ENCODE data around the gene MYO1B.

- TF ChIP-seq CTCF (optimal IDR thresholded peaks at IDR 0.05 in 1 of 3, IDR thresholded peaks at IDR 0.05 in 1 of 3, conservative IDR thresholded peaks at IDR 0.05 in 1 of 3; ENCODE audit: extremely low read depth in 1 of 3, insufficient read depth in 2 of 3, low read length in 3 of 3) (no peak), EZH2 (IDR thresholded peaks at IDR 0.05; ENCODE audit: low read length) (no peak)
These were observed 98.7 kb downstream of the MYO1B start for GRCh38 chr2:191343796-191344338.
